HCT116 (cell line): ENCODE results near the gene TSEN34. TPM values are rescaled to one million over a fixed set of nuclear protein-coding genes. Genes with fewer than 3 reads are reported as not detected.
A peak's percentile ranks its signal among the peaks of the same experiment; 100 is the strongest.

Source experiments
- ATAC-seq: fragments of 200-7000 bp; cut with Tn5 transposase; 2 replicates; pipeline ENCODE4 v1.9.1; 2020; ENCODE audit warnings: mild to moderate bottlenecking, moderate library complexity
- Bru-seq: library from RNA; stranded (reverse); fragments of 400-500 nt; gene quantifications from one replicate; lab custom pipeline; 2021; lab: Mats Ljungman, UMichigan
- BruChase-seq, 2 experiments: library from RNA; stranded (reverse); fragments of 400-500 nt; gene quantifications; one replicate each; lab custom pipeline; 2021; lab: Mats Ljungman, UMichigan
- BruUV-seq: library from RNA; stranded (reverse); fragments of 400-500 nt; replicated peaks from 2 replicates; lab custom pipeline; 2021; lab: Mats Ljungman, UMichigan
- CTCF ChIA-PET: fragments of 300-600 bp; sonication (Branson Sonifier 250); formaldehyde crosslinking; loops from one replicate; lab custom pipeline; 2021; ENCODE audit warnings: antibody characterized with exemption; lab: Charles Lee
- POLR2A ChIA-PET: fragments of 300-600, 350-600 bp; sonication (Branson Sonifier 250); formaldehyde crosslinking; loops from one replicate; lab custom pipeline; 2021; ENCODE audit warnings: antibody characterized with exemption; lab: Charles Lee
- RAD21 ChIA-PET, 2 experiments: fragments of 300-600 bp; sonication (Branson Sonifier 250); formaldehyde crosslinking; loops; one replicate each; lab custom pipeline; 2023; ENCODE audit warnings: low total read pairs in 2 of 2; ENCODE audit not compliant: uncharacterized antibody in 2 of 2, unreplicated experiment in 2 of 2, low non-redundant PET in 1 of 2; lab: Charles Lee
- DNase-seq: peaks from one replicate; pipeline ENCODE4 v3.0.0-alpha.2; 2010; ENCODE audit warnings: low read depth, low spot score
- H2AFZ ChIP-seq: fragments of 200-600 bp; shearing (Covaris generic), sonication (generic); 2 replicates; pipeline ENCODE4 v1.6.1; 2017; ENCODE audit warnings: low read depth, mixed run types, mixed read lengths, antibody characterized with exemption, low read length; ENCODE audit not compliant: poor library complexity, severe bottlenecking
- H3K27ac ChIP-seq: 2 replicates; pipeline ENCODE4 v1.5.1; 2012; ENCODE audit warnings: low read depth, low read length
- H3K27me3 ChIP-seq: fragments of 200-600 bp; sonication (generic); 2 replicates; pipeline ENCODE4 v1.6.1; 2016; ENCODE audit warnings: mixed run types, low read length, mixed read lengths; ENCODE audit not compliant: insufficient read depth
- H3K36me3 ChIP-seq, 2 experiments: fragments of 200-500 bp in 1 of 2; fragments of 200-600 bp in 1 of 2; sonication (Bioruptor generic) in 1 of 2; sonication (generic) in 1 of 2; 2 replicates each; pipeline versions ENCODE4 v1.5.1 to v1.6.1; 2014 to 2016; ENCODE audit warnings: low read length in 2 of 2, inconsistent platforms in 1 of 2, mixed read lengths in 1 of 2, mixed run types in 1 of 2; ENCODE audit not compliant: insufficient read depth in 2 of 2, control insufficient read depth in 1 of 2
- H3K4me1 ChIP-seq, 2 experiments: fragments of 200-600 bp in 1 of 2; sonication (generic) in 1 of 2; 2 replicates each; pipeline versions ENCODE4 v1.5.1 to v1.6.1; 2012 to 2017; ENCODE audit warnings: low read length in 2 of 2, inconsistent platforms in 1 of 2, mild to moderate bottlenecking in 1 of 2, mixed read lengths in 1 of 2, mixed run types in 1 of 2, moderate library complexity in 1 of 2; ENCODE audit not compliant: insufficient read depth in 2 of 2, control insufficient read depth in 1 of 2
- H3K4me2 ChIP-seq: fragments of 200-600 bp; sonication (generic); 2 replicates; pipeline ENCODE4 v1.6.1; 2017; ENCODE audit warnings: mixed run types, low read length, mixed read lengths
- H3K4me3 ChIP-seq, 2 experiments: fragments of 200-600 bp in 1 of 2; sonication (generic) in 1 of 2; replicated peaks in 1 of 2; 2 replicates each; pipeline ENCODE4 v1.5.1; 2011 to 2016; ENCODE audit warnings: low read length in 2 of 2, control low read depth in 1 of 2, low read depth in 1 of 2, mild to moderate bottlenecking in 1 of 2, mixed read lengths in 1 of 2, mixed run types in 1 of 2
- H3K79me2 ChIP-seq: fragments of 200-600 bp; sonication (generic); 2 replicates; pipeline ENCODE4 v1.6.1; 2017; ENCODE audit warnings: mild to moderate bottlenecking, mixed run types, low read length, moderate library complexity, mixed read lengths; ENCODE audit not compliant: insufficient read depth
- H3K9ac ChIP-seq: fragments of 200-600 bp; sonication (generic); 2 replicates; pipeline ENCODE4 v1.6.1; 2016; ENCODE audit warnings: low read length, mixed read lengths
- H3K9me2 ChIP-seq: fragments of 200-600 bp; sonication (generic), shearing (Covaris generic); 2 replicates; pipeline ENCODE4 v1.6.1; 2017; ENCODE audit warnings: mixed run types, mild to moderate bottlenecking, moderate library complexity; ENCODE audit not compliant: insufficient read depth
- H3K9me3 ChIP-seq, 2 experiments: fragments of 200-500 bp in 1 of 2; fragments of 200-600 bp in 1 of 2; sonication (Bioruptor generic) in 1 of 2; sonication (generic) in 1 of 2; 2 replicates each; pipeline ENCODE4 v1.6.1; 2014 to 2017; ENCODE audit warnings: low read length in 2 of 2, mixed read lengths in 2 of 2, inconsistent platforms in 1 of 2, low read depth in 1 of 2, mild to moderate bottlenecking in 1 of 2, mixed run types in 1 of 2, moderate library complexity in 1 of 2; ENCODE audit not compliant: control insufficient read depth in 1 of 2, insufficient read depth in 1 of 2
- H4K20me1 ChIP-seq: fragments of 200-600 bp; sonication (generic), shearing (Covaris generic); 2 replicates; pipeline ENCODE4 v1.6.1; 2017; ENCODE audit warnings: mixed run types, mild to moderate bottlenecking, moderate library complexity; ENCODE audit not compliant: insufficient read depth
- CEBPB ChIP-seq: IDR thresholded peaks from 2 replicates; pipeline ENCODE4 v1.6.1; 2012; ENCODE audit warnings: low read depth
- EGR1 ChIP-seq: IDR thresholded peaks from 2 replicates; pipeline ENCODE4 v1.6.1; 2012; ENCODE audit warnings: low read depth
- EZH2phosphoT487 ChIP-seq: fragments of 200-600 bp; IDR thresholded peaks from 2 replicates; pipeline ENCODE4 v1.6.1; 2018; ENCODE audit warnings: antibody characterized with exemption, borderline replicate concordance
- FOSL1 ChIP-seq: IDR thresholded peaks from 2 replicates; pipeline ENCODE4 v1.6.1; 2012; ENCODE audit warnings: low read depth
- POLR2A ChIP-seq: IDR thresholded peaks from 2 replicates; pipeline ENCODE4 v1.7.0; 2011; ENCODE audit warnings: borderline replicate concordance; ENCODE audit not compliant: insufficient read depth, insufficient read length; ENCODE audit errors: extremely low read depth
- POLR2AphosphoS5 ChIP-seq: IDR thresholded peaks from 2 replicates; pipeline ENCODE4 v1.6.1; 2011; ENCODE audit warnings: mild to moderate bottlenecking, low read depth, low read length, moderate library complexity
- RAD21 ChIP-seq: IDR thresholded peaks from 2 replicates; pipeline ENCODE4 v1.6.1; 2012; ENCODE audit warnings: low read depth, mild to moderate bottlenecking
- SIN3A ChIP-seq: IDR thresholded peaks from 2 replicates; pipeline ENCODE4 v1.6.1; 2012; ENCODE audit warnings: low read depth
- SP1 ChIP-seq: IDR thresholded peaks from 2 replicates; pipeline ENCODE4 v1.6.1; 2012; ENCODE audit warnings: low read depth
- TCF7L2 ChIP-seq: IDR thresholded peaks from 2 replicates; pipeline ENCODE4 v1.7.0; 2011; ENCODE audit warnings: borderline replicate concordance, inconsistent platforms; ENCODE audit not compliant: insufficient read depth, insufficient read length; ENCODE audit errors: extremely low read depth
- ZFX ChIP-seq: fragments of 450-650 bp; IDR thresholded peaks from 2 replicates; pipeline ENCODE4 v1.6.1; 2017
- intact Hi-C: fragments of 100-400 bp; cut with micrococcal nuclease; formaldehyde crosslinking; loops from 2 replicates; pipeline ENCODE4 v1.10.0; 2022
- long read RNA-seq: library from polyadenylated mRNA; unstranded; transcript quantifications from one replicate; pipeline ENCODE4 v2.0.0, GENCODE V29; 2021; ENCODE audit not compliant: unreplicated experiment
- polyA plus RNA-seq: library from polyadenylated mRNA; unstranded; fragments of >200 nt; gene quantifications from 2 replicates; pipeline ENCODE4 v1.2.1, GENCODE V29; 2012; ENCODE audit warnings: missing spikeins
- total RNA-seq: library from RNA; stranded (reverse); gene quantifications from one replicate; pipeline ENCODE4 v1.2.1, GENCODE V29; 2021; ENCODE audit not compliant: unreplicated experiment
- TF ChIP-seq, protein P1 (sequence below): IDR thresholded peaks from 2 replicates; pipeline ENCODE4 v1.6.1; 2012; ENCODE audit warnings: low read depth
- TF ChIP-seq, protein P2 (sequence below), 3 experiments: fragments of 200-600 bp in 1 of 3; sonication (generic) in 1 of 3; IDR thresholded peaks in 2 of 3; conservative IDR thresholded peaks in 1 of 3; 2 replicates each; pipeline ENCODE4 v1.5.1; 2012 to 2017; ENCODE audit warnings: low read depth in 2 of 3, low read length in 2 of 3, antibody characterized with exemption in 1 of 3, borderline replicate concordance in 1 of 3, control low read depth in 1 of 3, mild to moderate bottlenecking in 1 of 3, mixed read lengths in 1 of 3, mixed run types in 1 of 3, moderate library complexity in 1 of 3; ENCODE audit not compliant: insufficient read depth in 1 of 3
- TF ChIP-seq, protein P3 (sequence below): IDR thresholded peaks from 2 replicates; pipeline ENCODE4 v1.6.1; 2012

Gene TSEN34
- total RNA-seq (99.9 TPM), Bru-seq, nascent RNA (percentile 72 among the genes with signal in this experiment), BruChase-seq, experiment 1, labeled RNA remaining after a 6-hour chase (percentile 88 among the genes with signal in this experiment), BruChase-seq, experiment 2, labeled RNA remaining after a 2-hour chase (percentile 87 among the genes with signal in this experiment)
- 72.0 and 86.5 TPM in 2 replicates for polyA plus RNA-seq
- long read RNA-seq, transcript TSEN34-207 (3 exons, 2,372 nt), result minor isoform, 6 of 235 reads
- long read RNA-seq, transcript TSEN34-203 (4 exons, 1,349 nt), result major isoform, 160 of 235 reads
- long read RNA-seq, transcript TSEN34-201 (5 exons, 2,294 nt), result minor isoform, 40 of 235 reads
- long read RNA-seq, partial matches to known transcripts, result 12 of 235 reads
- long read RNA-seq, other reads (novel, unspliced or antisense), result 15 of 235 reads

DNA sequence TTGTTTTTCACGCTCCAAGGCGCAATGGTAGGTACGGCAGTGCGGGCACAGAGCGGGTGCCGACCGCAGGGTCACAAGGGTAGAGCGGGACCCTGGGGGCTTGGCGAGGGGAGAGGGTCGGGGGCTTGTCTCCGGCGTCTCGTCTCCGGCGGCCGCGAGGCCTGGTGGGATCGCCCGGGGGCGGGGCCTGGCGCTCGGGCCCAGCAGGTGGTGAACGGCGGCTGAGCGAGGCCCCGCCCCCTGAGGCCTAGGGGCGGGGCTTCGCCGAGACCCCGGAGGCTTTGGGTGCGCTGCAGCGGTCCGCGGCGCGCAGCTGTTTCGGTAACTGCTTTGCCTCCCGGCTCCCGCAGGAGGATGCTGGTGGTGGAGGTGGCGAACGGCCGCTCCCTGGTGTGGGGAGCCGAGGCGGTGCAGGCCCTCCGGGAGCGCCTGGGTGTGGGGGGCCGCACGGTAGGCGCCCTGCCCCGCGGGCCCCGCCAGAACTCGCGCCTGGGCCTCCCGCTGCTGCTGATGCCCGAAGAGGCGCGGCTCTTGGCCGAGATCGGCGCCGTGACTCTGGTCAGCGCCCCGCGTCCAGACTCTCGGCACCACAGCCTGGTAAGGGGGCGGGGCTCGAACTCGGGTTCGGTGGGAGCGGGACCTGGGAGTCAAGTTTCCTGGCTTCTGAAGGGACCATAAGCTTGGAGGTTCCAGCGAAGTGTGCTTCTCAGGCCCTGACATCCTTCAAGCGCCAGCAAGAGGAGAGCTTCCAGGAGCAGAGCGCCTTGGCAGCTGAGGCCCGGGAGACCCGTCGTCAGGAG is at the start of gene TSEN34:
Gene TSEN34 (plus strand): TSS at position 298 of the 800 bp plus-strand sequence. CDS start 57 bp downstream, at position 355.
- TF ChIP-seq EGR1, result no peak; the same call in 1 of the 2 replicates
- TF ChIP-seq POLR2A, result peak; percentile 46
- TF ChIP-seq, protein P1, sequence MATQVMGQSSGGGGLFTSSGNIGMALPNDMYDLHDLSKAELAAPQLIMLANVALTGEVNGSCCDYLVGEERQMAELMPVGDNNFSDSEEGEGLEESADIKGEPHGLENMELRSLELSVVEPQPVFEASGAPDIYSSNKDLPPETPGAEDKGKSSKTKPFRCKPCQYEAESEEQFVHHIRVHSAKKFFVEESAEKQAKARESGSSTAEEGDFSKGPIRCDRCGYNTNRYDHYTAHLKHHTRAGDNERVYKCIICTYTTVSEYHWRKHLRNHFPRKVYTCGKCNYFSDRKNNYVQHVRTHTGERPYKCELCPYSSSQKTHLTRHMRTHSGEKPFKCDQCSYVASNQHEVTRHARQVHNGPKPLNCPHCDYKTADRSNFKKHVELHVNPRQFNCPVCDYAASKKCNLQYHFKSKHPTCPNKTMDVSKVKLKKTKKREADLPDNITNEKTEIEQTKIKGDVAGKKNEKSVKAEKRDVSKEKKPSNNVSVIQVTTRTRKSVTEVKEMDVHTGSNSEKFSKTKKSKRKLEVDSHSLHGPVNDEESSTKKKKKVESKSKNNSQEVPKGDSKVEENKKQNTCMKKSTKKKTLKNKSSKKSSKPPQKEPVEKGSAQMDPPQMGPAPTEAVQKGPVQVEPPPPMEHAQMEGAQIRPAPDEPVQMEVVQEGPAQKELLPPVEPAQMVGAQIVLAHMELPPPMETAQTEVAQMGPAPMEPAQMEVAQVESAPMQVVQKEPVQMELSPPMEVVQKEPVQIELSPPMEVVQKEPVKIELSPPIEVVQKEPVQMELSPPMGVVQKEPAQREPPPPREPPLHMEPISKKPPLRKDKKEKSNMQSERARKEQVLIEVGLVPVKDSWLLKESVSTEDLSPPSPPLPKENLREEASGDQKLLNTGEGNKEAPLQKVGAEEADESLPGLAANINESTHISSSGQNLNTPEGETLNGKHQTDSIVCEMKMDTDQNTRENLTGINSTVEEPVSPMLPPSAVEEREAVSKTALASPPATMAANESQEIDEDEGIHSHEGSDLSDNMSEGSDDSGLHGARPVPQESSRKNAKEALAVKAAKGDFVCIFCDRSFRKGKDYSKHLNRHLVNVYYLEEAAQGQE, result no peak
- no peak for TF ChIP-seq TCF7L2
- TF ChIP-seq CEBPB, result no peak
- TF ChIP-seq, protein P2, sequence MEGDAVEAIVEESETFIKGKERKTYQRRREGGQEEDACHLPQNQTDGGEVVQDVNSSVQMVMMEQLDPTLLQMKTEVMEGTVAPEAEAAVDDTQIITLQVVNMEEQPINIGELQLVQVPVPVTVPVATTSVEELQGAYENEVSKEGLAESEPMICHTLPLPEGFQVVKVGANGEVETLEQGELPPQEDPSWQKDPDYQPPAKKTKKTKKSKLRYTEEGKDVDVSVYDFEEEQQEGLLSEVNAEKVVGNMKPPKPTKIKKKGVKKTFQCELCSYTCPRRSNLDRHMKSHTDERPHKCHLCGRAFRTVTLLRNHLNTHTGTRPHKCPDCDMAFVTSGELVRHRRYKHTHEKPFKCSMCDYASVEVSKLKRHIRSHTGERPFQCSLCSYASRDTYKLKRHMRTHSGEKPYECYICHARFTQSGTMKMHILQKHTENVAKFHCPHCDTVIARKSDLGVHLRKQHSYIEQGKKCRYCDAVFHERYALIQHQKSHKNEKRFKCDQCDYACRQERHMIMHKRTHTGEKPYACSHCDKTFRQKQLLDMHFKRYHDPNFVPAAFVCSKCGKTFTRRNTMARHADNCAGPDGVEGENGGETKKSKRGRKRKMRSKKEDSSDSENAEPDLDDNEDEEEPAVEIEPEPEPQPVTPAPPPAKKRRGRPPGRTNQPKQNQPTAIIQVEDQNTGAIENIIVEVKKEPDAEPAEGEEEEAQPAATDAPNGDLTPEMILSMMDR (IDR thresholded peaks at IDR 0.05 in 2 of 3, conservative IDR thresholded peaks at IDR 0.05 in 1 of 3; ENCODE audit: borderline replicate concordance in 1 of 3, insufficient read depth in 1 of 3, low read depth in 2 of 3, low read length in 2 of 3), result no peak
- no peak for TF ChIP-seq SP1
- TF ChIP-seq SIN3A, result no peak
- TF ChIP-seq RAD21, result no peak
- no peak for TF ChIP-seq EZH2phosphoT487
- peak; percentile 90 for TF ChIP-seq ZFX
- TF ChIP-seq POLR2AphosphoS5, result peak; percentile 76
- TF ChIP-seq FOSL1, result no peak
- TF ChIP-seq, protein P3, sequence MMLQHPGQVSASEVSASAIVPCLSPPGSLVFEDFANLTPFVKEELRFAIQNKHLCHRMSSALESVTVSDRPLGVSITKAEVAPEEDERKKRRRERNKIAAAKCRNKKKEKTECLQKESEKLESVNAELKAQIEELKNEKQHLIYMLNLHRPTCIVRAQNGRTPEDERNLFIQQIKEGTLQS, result no peak
- Histone ChIP-seq H3K4me2 (peak within 1 kb of the TSS; percentile 99), H3K79me2 (peaks cover 44% of the 10 kb centered on the region), H3K9me3 (no peaks in the 10 kb centered on the region), H3K4me1 (peaks cover 13 to 21% of the 10 kb centered on the region in 2 experiments), H3K36me3 (peaks cover 10 to 23% of the 10 kb centered on the region in 2 experiments), H3K9ac (peak within 1 kb of the TSS; percentile 92), H3K4me3 (peak within 1 kb of the TSS; percentile 80 to 91), H4K20me1 (no peaks in the 10 kb centered on the region), H2AFZ (no peak within 1 kb of the TSS), H3K27me3 (no peaks in the 10 kb centered on the region), H3K27ac (peak within 1 kb of the TSS; percentile 100), H3K9me2 (no peaks in the 10 kb centered on the region)
- RAD21 ChIA-PET, result no interaction called here
- peak; percentile 59 for DNase-seq
- BruUV-seq, result TSS peak; percentile 36
- CTCF ChIA-PET, result interaction anchor here (0.7 to 2.1 kb wide), 4 partner anchors 21 to 75 kb away, joined by 3 to 13 read pairs (median 4); no protein-coding TSS in a partner anchor
- intact Hi-C loops, result no loop called here
- POLR2A ChIA-PET, result interaction anchor here (1.1 to 7.0 kb wide), 6 partner anchors 10 to 32 kb away, joined by 3 to 126 read pairs (median 12); partner anchors contain the start of genes LENG1, RPS9 and TMC4
- ATAC-seq, result peak; percentile 32
